Measurements from ENCODE around the gene CDAN1. TPM values are rescaled to one million over a fixed set of nuclear protein-coding genes. Genes with fewer than 3 reads are reported as not detected.

CDAN1 gene
- polyA plus RNA-seq, 4 donors, result 14.7 to 24.5 (median 17.4) TPM

DNA sequence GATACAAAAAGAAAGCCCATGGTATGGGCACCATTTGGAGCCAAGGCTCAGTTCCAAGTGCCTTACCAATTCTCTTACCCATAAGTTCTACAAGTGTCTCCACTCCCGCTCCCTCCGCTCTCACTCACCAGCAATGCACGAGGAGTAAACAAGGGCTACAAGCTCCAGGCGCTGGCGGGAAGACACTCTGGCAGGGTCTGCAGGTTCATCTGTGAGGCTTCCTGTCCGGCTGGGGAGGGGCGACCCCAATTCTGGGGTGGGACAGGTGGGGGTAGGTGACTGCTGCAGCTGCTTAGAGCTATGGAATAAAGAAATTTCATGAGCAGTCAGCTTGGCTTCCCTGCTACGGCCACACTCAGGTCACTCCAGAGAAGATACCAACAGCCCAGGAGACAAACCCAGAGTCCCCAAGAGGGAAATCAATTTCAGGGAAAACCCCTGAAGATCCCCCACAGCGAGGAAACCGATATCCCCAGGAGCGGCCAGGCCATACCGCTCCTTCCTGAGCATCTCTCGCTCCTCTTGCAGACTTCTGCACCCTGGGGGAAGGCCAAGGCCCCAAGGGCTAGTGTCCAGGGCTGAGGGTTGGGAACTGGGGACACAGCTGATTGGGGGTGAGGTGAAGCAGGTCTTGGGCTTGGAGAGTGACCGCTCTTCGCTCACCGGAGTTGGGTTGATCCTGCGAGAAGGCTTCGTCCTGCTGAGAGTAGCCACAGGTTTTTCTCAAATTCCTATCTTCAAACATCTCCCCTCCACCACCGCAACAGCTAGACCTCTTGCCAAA is 1.4 kb downstream of the CDAN1 start:
- DNase-seq (ENCODE audit: low read depth in 4 of 4, low spot score in 3 of 4), result no peak

GRCh38 chr15:42734076-42734672 is 2.8 kb downstream of the CDAN1 start:
- DNase-seq (ENCODE audit: low read depth in 4 of 4, low spot score in 3 of 4), result no peak

- no peak for DNase-seq (ENCODE audit: low read depth in 4 of 4, low spot score in 3 of 4)
Measured at GRCh38 chr15:42733027-42733426, 3.9 kb downstream of the CDAN1 start.

DNA sequence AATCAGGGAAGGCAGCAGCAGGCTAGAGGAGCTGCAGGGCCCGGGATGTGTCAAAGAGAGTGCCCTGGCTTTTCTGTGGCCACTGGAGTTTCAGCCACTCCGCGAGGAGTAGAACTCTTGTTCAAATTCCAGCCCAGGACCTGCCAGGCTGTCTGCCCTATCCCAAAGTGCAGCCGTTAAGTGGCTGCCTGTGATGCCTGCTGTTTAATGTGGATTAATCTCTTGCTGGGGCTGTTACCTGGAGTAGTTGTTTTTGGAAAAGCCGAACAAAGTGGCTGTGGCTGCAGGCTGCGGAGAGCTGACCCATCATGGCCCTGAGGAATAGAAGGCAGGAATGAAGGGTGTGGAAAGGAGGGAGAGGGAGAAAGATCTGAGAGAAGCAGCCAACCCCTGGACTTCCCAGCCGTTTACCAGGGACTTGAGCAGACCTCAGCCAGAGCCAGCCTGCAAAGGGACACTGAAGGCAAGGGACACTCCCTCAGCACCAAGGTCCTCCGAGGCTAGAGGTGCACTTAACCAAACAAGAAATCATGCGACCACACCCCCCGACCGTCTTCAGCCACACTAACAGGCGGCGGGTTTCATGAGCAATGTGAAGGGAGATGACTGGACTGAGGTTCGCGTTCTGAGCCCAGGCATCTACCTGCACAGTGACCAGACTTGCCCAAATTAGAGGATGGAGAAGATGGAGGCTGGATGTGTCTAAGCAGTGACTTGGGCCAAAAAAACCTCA is 4.7 kb downstream of the CDAN1 start:
- DNase-seq (ENCODE audit: low read depth in 4 of 4, low spot score in 3 of 4), result no peak

DNA sequence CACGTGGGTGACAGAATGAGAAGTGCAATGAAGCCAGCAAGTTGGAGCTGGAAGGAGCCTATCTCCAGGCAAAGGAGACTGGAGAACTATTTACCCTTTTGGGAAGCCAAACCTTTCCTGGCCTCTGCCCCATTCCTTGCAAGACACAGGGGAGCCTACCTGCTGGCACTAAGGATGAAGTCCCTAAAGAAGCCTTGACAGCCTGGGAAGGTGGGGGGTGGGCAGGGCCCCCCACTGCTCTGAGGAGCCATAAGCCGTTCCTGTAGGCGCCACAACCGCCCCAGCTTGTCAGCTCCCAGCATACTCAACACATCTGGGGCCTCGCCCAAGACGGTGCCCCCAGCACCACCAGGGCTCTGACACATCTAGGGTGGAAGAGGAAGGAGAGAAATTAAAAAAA is 5.5 kb downstream of the CDAN1 start:
- no peak for DNase-seq (ENCODE audit: low read depth in 4 of 4, low spot score in 3 of 4)

DNA sequence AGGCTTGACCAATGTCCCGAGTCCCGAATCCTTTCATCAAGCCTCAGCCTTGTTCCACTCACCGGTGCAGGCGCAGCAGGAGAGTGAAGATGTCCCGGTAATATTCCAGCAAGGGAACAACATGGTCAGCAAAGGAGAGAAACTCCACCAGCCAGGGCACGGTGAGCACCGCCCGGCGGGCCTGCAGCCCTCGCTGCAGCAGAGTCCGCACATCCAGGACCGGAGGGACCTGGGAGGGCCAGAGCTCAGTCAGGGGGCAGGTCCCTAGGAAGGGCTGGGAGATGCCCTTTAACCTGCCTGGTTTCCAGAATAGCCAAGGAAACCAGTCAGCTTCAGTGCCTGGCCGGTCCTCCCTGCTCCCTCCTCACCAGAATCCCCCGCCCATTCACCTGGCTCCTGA is 6.4 kb downstream of the CDAN1 start:
- DNase-seq (ENCODE audit: low read depth in 4 of 4, low spot score in 3 of 4), result no peak

GRCh38 chr15:42730135-42730534 is 6.8 kb downstream of the CDAN1 start:
- no peak for DNase-seq (ENCODE audit: low read depth in 4 of 4, low spot score in 3 of 4)

- DNase-seq (ENCODE audit: low read depth in 4 of 4, low spot score in 3 of 4), result no peak
Measured at GRCh38 chr15:42729409-42729808, 7.5 kb downstream of the CDAN1 start.

DNA sequence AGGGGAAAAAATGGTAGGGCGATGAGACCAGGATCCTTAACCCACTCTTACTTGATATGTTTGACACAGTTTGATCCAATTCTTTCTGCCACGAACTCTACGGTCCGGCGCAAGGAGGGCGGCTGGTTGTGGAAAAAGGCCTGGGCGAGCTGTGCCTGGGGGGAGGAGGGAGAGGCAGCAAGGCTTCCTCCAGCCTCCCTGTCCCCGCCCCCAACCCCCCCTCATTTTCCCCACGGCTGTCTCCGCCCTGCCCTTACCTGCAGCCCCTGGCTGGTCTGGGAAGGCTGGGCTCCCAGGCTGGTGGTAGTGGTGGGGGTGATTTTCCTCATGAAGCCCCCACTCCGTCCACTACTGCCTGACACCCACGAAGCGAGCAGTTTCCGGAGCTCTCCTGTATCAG is 8.0 kb downstream of the CDAN1 start:
- no peak for DNase-seq (ENCODE audit: low read depth in 4 of 4, low spot score in 3 of 4)

- no peak for DNase-seq (ENCODE audit: low read depth in 4 of 4, low spot score in 3 of 4)
Measured at GRCh38 chr15:42728560-42728959, 8.4 kb downstream of the CDAN1 start.

GRCh38 chr15:42727750-42728381 is 9.1 kb downstream of the CDAN1 start:
- no peak for DNase-seq (ENCODE audit: low read depth in 4 of 4, low spot score in 3 of 4)

- DNase-seq (ENCODE audit: low read depth in 4 of 4, low spot score in 3 of 4), result no peak
Measured at GRCh38 chr15:42726114-42726513, 10.8 kb downstream of the CDAN1 start.

DNA sequence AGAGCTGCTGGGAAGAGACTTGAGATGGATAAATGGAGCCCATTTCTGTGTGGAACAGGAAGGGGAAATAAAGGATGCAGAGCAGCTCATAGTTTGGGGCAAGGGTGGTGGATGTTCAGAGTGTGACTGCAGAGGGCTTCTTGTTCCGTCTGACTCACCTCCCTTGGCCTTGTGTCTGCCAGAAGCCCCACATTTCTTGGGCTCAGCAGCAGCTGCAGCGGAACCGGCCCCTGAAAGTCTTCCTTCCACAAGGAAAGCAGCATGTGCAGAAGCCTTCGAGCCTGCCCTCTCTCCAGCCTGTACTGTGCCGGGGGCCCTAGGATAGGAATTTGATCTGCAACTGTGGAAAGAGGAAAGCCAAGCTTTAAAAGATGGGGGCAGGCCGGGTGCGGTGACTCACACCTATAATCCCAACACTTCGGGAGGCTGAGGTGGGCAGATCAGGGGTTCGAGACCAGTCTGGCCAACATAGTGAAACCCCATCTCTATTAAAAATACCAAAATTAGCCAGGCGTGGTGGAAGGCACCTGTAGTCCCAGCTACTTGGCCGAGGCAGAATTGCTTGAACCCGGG is 11.5 kb downstream of the CDAN1 start:
- no peak for DNase-seq (ENCODE audit: low read depth in 4 of 4, low spot score in 3 of 4)

- DNase-seq (ENCODE audit: low read depth in 4 of 4, low spot score in 3 of 4), result no peak
Measured at GRCh38 chr15:42724276-42724675, 12.7 kb downstream of the CDAN1 start.

DNA sequence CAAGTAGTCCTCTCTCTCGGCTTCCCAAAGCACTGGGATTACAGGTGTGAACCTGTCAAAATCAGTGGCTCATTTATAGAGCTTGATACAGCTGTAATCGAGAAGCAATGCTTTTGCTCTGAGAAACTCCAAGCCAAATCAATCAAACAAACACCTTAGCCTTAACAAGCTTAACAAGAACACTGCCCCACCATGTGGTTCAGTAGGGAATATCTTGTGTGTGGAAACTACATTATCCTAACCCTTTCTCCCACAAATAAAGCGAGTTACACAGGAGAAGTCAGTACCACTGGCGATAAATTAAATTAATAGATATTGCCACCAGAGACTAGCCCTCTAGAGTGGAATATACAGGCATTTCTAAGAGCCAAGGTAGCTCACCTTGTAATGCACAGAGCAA is 13.9 kb downstream of the CDAN1 start:
- no peak for DNase-seq (ENCODE audit: low read depth in 4 of 4, low spot score in 3 of 4)

- DNase-seq (ENCODE audit: low read depth in 4 of 4, low spot score in 3 of 4), result no peak
Measured at GRCh38 chr15:42721916-42722315, 15.0 kb downstream of the CDAN1 start.

GRCh38 chr15:42721016-42721415 is 15.9 kb downstream of the CDAN1 start:
- no peak for DNase-seq (ENCODE audit: low read depth in 4 of 4, low spot score in 3 of 4)

- no peak for DNase-seq (ENCODE audit: low read depth in 4 of 4, low spot score in 3 of 4)
Measured at GRCh38 chr15:42720071-42720470, 16.9 kb downstream of the CDAN1 start.

GRCh38 chr15:42719043-42719442 is 17.9 kb downstream of the CDAN1 start:
- DNase-seq (ENCODE audit: low read depth in 4 of 4, low spot score in 3 of 4), result no peak

DNA sequence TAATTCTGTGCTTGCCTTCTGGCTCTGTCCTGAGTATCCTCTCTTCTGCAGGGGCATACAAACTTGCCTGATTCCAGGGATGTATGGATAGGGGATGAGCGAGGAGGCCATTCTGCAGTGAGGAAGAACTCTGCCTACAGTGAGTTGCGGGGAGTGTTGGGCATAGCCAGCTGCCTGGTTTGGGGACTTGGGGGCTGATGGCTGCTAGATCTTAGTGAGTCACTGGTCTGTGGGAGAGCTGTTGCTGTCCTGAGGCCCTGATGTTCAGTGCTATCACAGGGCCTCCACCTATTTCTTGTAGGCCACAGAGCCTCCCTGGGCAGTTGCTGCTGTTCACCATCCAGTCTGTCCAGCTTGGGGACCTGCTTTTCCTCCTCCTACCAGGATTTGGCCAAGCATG is 20.3 kb downstream of the CDAN1 start:
- DNase-seq (ENCODE audit: low read depth in 4 of 4, low spot score in 3 of 4), result no peak

DNA sequence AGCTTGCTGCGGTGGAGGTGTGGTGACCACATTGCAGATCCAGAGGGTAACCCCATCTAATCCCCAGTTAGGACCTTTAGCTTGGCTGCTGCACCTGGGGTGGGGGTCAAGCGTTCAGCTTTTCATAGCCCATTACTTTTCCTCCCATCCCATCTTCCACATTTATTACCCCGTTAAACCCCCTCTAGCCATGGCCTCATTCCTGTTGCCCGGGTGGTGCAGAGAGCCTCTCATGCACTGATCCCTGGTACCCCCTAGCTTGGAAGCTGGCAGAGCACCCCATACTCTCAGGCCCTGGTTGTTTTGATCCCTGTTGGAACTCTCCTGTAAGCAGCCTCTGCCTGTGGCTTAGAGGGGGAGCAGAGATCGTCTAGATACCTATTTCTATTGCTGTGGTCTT is 20.8 kb downstream of the CDAN1 start:
- DNase-seq (ENCODE audit: low read depth in 4 of 4, low spot score in 3 of 4), result no peak

Measured in left renal pelvis (tissue), 4 donors.